Peyer's patch (tissue), 4 donors: ENCODE data around the gene RRP8.

Experiments used
- CTCF ChIP-seq, 6 experiments: fragments of 450-650 bp in 4 of 6; fragments of 200-600 bp in 2 of 6; sonication (generic) in 1 of 6; IDR thresholded peaks; one replicate each; pipeline ENCODE4 v1.5.1; 2017 to 2019; ENCODE audit warnings: antibody characterized with exemption in 6 of 6, mild to moderate bottlenecking in 3 of 6, moderate library complexity in 1 of 6
- POLR2A ChIP-seq, 2 donors: fragments of 450-650 bp; IDR thresholded peaks; one replicate each; pipeline ENCODE4 v1.5.1; 2017; ENCODE audit warnings: antibody characterized with exemption in 2 of 2, mild to moderate bottlenecking in 2 of 2, moderate library complexity in 2 of 2

- TF ChIP-seq CTCF (IDR thresholded peaks at IDR 0.05) (no peak), POLR2A (IDR thresholded peaks at IDR 0.05) (no peak)
Observed at GRCh38 chr11:6633422-6634408, 30.3 kb upstream of the RRP8 start.
